Measurements from ENCODE around the gene SLC39A11. TPM values are rescaled to one million over a fixed set of nuclear protein-coding genes. Genes with fewer than 3 reads are reported as not detected.

SLC39A11 gene
- total RNA-seq, 4 donors from 2014 or later: 55.1 to 123 (median 97.0) TPM

DNA sequence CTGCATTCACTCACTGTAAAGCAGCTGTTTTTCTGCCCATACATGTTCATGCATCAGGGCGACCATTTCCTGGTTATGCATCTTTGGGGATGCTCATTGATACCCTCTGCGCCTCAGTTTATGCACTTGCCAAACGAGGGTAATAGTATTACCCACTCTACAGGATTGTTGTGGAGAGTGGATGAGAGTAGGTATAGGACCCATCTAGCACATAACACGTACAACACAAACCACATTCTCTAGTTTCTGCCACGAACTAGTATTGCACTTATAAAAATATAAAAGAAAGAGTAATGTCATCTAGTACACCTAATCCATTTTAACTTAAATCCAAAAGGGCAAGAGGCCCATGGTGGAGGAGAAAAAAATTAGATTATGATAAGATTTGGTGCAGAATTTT, 231.7 kb downstream of the SLC39A11 start:
- TF ChIP-seq, protein P1, sequence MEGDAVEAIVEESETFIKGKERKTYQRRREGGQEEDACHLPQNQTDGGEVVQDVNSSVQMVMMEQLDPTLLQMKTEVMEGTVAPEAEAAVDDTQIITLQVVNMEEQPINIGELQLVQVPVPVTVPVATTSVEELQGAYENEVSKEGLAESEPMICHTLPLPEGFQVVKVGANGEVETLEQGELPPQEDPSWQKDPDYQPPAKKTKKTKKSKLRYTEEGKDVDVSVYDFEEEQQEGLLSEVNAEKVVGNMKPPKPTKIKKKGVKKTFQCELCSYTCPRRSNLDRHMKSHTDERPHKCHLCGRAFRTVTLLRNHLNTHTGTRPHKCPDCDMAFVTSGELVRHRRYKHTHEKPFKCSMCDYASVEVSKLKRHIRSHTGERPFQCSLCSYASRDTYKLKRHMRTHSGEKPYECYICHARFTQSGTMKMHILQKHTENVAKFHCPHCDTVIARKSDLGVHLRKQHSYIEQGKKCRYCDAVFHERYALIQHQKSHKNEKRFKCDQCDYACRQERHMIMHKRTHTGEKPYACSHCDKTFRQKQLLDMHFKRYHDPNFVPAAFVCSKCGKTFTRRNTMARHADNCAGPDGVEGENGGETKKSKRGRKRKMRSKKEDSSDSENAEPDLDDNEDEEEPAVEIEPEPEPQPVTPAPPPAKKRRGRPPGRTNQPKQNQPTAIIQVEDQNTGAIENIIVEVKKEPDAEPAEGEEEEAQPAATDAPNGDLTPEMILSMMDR (IDR thresholded peaks at IDR 0.05): no peak
- TF ChIP-seq POLR2A (IDR thresholded peaks at IDR 0.05): no peak
- H3K4me3 ChIP-seq (replicated peaks in 1 of 3): no peak overlapping the region
- no peaks in the 10 kb centered on the region for H3K9me3 ChIP-seq
- no peak for DNase-seq
- no peaks in the 10 kb centered on the region for H3K36me3 ChIP-seq
- H3K27ac ChIP-seq: no peak overlapping the region
- H3K4me1 ChIP-seq: peaks cover 0 to 4% of the 10 kb centered on the region in 2 donors
- intact Hi-C loops (cut with DNase I): no loop called here
- 92 to 96% methylated on average over 5 of the region's 5 CpGs for WGBS, 2 donors
- no peaks in the 10 kb centered on the region for H3K27me3 ChIP-seq

DNA sequence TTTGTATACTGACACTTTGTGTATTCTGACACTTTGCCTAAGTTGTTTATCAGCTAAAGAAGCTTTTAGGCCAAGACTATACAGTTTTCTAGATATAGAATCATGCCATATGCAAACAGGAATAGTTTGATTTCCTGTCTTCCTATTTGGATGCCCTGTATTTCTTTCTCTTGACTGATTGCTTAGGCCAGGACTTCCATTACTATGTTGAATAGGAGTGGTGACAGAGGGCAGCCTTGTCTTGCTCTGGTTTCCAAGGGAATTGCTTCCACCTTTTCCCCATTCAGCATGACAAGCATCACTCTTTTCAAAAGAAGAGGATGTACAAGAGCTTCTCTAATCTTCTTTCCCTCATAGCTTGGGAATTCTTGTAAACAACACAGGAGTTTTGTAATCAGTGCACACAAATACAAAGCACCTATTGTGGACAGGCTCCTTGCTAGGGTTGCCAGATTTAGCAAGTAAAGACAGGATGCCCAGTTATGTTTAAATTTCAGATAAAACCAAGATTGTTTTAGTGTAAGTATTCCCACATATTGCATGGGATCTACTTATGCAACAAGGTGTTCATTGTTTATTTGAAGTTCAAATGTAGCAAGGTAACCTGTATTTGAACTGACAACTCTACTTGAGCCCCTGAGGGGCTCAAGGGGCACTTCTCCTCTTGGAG, 233.5 kb downstream of the SLC39A11 start:
- TF ChIP-seq, protein P1 (IDR thresholded peaks at IDR 0.05): no peak
- no peak for TF ChIP-seq POLR2A (IDR thresholded peaks at IDR 0.05)
- intact Hi-C loops (cut with DNase I): no loop called here
- DNase-seq: no peak

DNA sequence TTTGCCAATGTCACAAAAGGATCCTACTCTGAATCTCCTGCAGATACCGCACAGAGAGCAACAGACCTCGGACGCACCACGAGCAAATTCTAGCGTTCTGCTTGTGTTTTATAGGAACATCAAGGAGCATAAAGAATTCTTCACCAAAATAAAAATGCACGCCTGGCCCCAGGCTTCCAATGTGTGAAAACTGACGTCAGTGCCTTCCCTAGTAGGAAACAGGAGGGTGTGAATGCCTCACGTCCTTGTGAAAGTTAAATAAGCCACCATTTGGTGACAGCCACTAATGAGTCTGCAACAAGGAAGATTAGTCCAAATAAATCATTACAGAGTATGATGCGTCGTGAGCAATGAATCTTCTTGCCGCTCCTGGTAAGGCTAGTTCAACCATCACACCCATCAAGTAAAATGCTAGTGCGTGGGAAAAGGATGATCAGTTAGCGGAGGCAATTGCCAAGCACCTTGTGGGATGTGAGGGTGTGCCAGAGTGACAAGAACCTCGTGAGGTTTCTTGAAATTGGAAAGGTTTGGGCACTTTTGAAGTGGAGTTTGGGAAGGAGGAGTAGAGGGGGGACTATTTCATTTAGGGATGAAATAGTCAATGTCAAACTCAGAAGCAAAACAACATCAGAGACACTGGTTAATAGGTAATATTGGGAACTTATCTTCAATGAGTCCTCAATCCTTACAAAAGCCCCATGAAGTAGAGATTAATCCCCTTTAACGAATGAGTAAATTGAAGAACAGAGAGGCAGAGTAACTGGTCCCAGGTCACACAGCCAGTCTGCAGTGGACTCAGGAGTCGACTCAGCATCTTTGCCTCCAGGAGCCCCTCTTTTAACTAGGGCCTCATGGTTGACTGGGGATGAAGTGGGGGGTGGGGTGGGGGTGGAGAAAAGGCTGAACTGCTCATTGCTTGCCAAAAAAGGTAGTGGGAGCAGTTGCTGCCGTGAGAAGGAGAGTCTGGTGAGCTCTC, 238.8 kb downstream of the SLC39A11 start:
- DNase-seq: no peak
- H3K4me1 ChIP-seq: no peaks in the 10 kb centered on the region
- no peak overlapping the region for H3K4me3 ChIP-seq (replicated peaks in 1 of 3)
- H3K27ac ChIP-seq: no peak overlapping the region
- H3K9me3 ChIP-seq: no peaks in the 10 kb centered on the region
- 79 to 84% methylated on average over 17 of the region's 17 CpGs for WGBS, 2 donors
- H3K27me3 ChIP-seq: no peaks in the 10 kb centered on the region
- TF ChIP-seq POLR2A (IDR thresholded peaks at IDR 0.05): no peak
- TF ChIP-seq, protein P1 (IDR thresholded peaks at IDR 0.05): no peak
- H3K36me3 ChIP-seq: no peaks in the 10 kb centered on the region
- intact Hi-C loops (cut with DNase I): no loop called here

More for the DNA sequence above, 233.5 kb downstream of the SLC39A11 start:
- Histone ChIP-seq H3K27me3 (no peaks in the 10 kb centered on the region), H3K9me3 (no peaks in the 10 kb centered on the region), H3K36me3 (no peaks in the 10 kb centered on the region), H3K4me3 (replicated peaks in 1 of 3) (no peak overlapping the region), H3K27ac (no peak overlapping the region), H3K4me1 (peaks cover 0 to 4% of the 10 kb centered on the region in 2 donors)

DNA sequence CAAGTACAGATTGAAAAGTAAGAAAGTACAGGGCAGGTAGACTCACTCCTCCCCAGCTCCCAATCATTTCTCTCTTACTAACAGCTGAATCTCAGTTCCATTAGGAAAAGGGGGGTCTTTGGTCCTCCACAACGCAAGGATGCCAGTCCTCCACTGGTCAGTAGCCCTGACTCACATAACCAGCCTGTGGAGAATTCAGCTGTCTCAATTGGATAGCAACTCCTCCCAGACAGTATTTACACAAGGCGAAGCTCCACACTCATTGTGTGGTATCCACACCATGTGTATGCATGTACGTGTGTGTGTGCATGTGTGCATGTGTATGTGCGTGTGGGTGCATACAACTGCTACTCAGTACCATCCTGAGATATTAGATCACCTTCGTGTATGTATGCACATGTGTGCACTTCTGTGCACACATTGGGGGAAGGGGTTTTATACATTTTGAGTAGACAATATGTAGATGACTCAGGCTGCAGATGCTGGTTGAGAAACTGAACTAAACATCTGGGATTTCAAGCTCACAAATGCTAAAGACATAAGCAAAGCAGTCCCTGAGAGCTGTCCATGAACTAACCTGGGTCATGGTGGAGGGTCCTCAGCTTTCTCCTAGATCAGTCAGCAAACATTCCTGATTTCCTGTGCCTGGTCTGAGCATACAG, 240.1 kb downstream of the SLC39A11 start:
- Histone ChIP-seq H3K4me3 (replicated peaks in 1 of 3) (no peak overlapping the region), H3K27ac (no peak overlapping the region), H3K36me3 (no peaks in the 10 kb centered on the region), H3K4me1 (no peaks in the 10 kb centered on the region), H3K27me3 (no peaks in the 10 kb centered on the region), H3K9me3 (no peaks in the 10 kb centered on the region)
- 93 to 95% methylated on average over 5 of the region's 5 CpGs for WGBS, 2 donors
- TF ChIP-seq, protein P1 (IDR thresholded peaks at IDR 0.05): no peak
- no peak for TF ChIP-seq POLR2A (IDR thresholded peaks at IDR 0.05)
- intact Hi-C loops (cut with DNase I): no loop called here
- no peak for DNase-seq

Measured in thyroid gland (tissue), 4 donors.